Measurements from ENCODE around the gene CACTIN. TPM values are rescaled to one million over a fixed set of nuclear protein-coding genes. Genes with fewer than 3 reads are reported as not detected.

The CACTIN gene
- total RNA-seq, 4 donors from 2014 or later, result 14.4 to 31.1 (median 22.5) TPM

- no peak for TF ChIP-seq CTCF (IDR thresholded peaks at IDR 0.05)
- DNase-seq (ENCODE audit: low spot score) (no peak), ATAC-seq (ENCODE audit: low FRiP score) (peak; percentile 13)
Observed at GRCh38 chr19:3607303-3608078, 19.1 kb downstream of the CACTIN start.

GRCh38 chr19:3606690-3607289, 19.8 kb downstream of the CACTIN start, which contains the start of gene TBXA2R:
Gene TBXA2R, minus strand, starts transcription at chr19:3606875. Its CDS starts 6,241 bp downstream, at chr19:3600634.
- peak; percentile 82 for DNase-seq (ENCODE audit: low spot score)
- peak; percentile 79 for ATAC-seq (ENCODE audit: low FRiP score)
- TF ChIP-seq CTCF (IDR thresholded peaks at IDR 0.05), result no peak

- ATAC-seq (ENCODE audit: low FRiP score) (no peak), DNase-seq (ENCODE audit: low spot score) (no peak)
- no peak for TF ChIP-seq CTCF (IDR thresholded peaks at IDR 0.05)
Observed at GRCh38 chr19:3606174-3606689, 20.4 kb downstream of the CACTIN start.

GRCh38 chr19:3605770-3606169, 20.8 kb downstream of the CACTIN start:
- DNase-seq (ENCODE audit: low spot score) (no peak), ATAC-seq (ENCODE audit: low FRiP score) (no peak)
- TF ChIP-seq CTCF (IDR thresholded peaks at IDR 0.05), result no peak

- no peak for TF ChIP-seq CTCF (IDR thresholded peaks at IDR 0.05)
- no peak for ATAC-seq (ENCODE audit: low FRiP score)
Observed at GRCh38 chr19:3605361-3605760, 21.2 kb downstream of the CACTIN start.

GRCh38 chr19:3604987-3605343, 21.6 kb downstream of the CACTIN start:
- no peak for TF ChIP-seq CTCF (IDR thresholded peaks at IDR 0.05)
- ATAC-seq (ENCODE audit: low FRiP score), result no peak
- DNase-seq (ENCODE audit: low spot score), result no peak

More at GRCh38 chr19:3605361-3605760, 21.2 kb downstream of the CACTIN start:
- no peak for DNase-seq (ENCODE audit: low spot score)

Data from omental fat pad (tissue), 4 donors.